ENCODE data around the gene APBB2.
"Not testable (repeated sequence)": the region's sequence is repeated elsewhere in the genome, so short reads cannot be mapped to it uniquely, and the experiment has no call there.

Gene APBB2

GRCh38 chr4:41156574-41156973 is 57.8 kb downstream of the APBB2 start:
- DNase-seq (ENCODE audit: low read depth) = no peak

GRCh38 chr4:41155194-41155830 is 59.0 kb downstream of the APBB2 start:
- DNase-seq (ENCODE audit: low read depth) = no peak

GRCh38 chr4:41154814-41155177 is 59.5 kb downstream of the APBB2 start:
- DNase-seq (ENCODE audit: low read depth) = no peak

GRCh38 chr4:41154010-41154813 is 60.1 kb downstream of the APBB2 start:
- DNase-seq (ENCODE audit: low read depth) = no peak

GRCh38 chr4:41150401-41150800 is 63.9 kb downstream of the APBB2 start:
- no peak for DNase-seq (ENCODE audit: low read depth)

- not testable (repeated sequence) for DNase-seq (ENCODE audit: low read depth)
These were observed 64.8 kb downstream of the APBB2 start for GRCh38 chr4:41149568-41149967.

- DNase-seq (ENCODE audit: low read depth) = no peak
These were observed 65.4 kb downstream of the APBB2 start for GRCh38 chr4:41148931-41149330.

- no peak for DNase-seq (ENCODE audit: low read depth)
These were observed 66.0 kb downstream of the APBB2 start for GRCh38 chr4:41148292-41148691.

GRCh38 chr4:41147570-41147969 is 66.8 kb downstream of the APBB2 start:
- DNase-seq (ENCODE audit: low read depth) = not testable (repeated sequence)

GRCh38 chr4:41146716-41147506 is 67.4 kb downstream of the APBB2 start:
- DNase-seq (ENCODE audit: low read depth) = no peak

- DNase-seq (ENCODE audit: low read depth) = no peak
These were observed 68.1 kb downstream of the APBB2 start for GRCh38 chr4:41146196-41146595.

- DNase-seq (ENCODE audit: low read depth) = no peak
These were observed 68.7 kb downstream of the APBB2 start for GRCh38 chr4:41145571-41146078.

- no peak for DNase-seq (ENCODE audit: low read depth)
These were observed 69.5 kb downstream of the APBB2 start for GRCh38 chr4:41144812-41145211.

GRCh38 chr4:41144040-41144379 is 70.3 kb downstream of the APBB2 start:
- no peak for DNase-seq (ENCODE audit: low read depth)

GRCh38 chr4:41143311-41144039 is 70.9 kb downstream of the APBB2 start:
- no peak for DNase-seq (ENCODE audit: low read depth)

- no peak for DNase-seq (ENCODE audit: low read depth)
These were observed 71.7 kb downstream of the APBB2 start for GRCh38 chr4:41142376-41143310.

- DNase-seq (ENCODE audit: low read depth) = no peak
These were observed 72.4 kb downstream of the APBB2 start for GRCh38 chr4:41141900-41142299.

GRCh38 chr4:41140410-41140809 is 73.9 kb downstream of the APBB2 start:
- DNase-seq (ENCODE audit: low read depth) = no peak

- DNase-seq (ENCODE audit: low read depth) = no peak
These were observed 76.5 kb downstream of the APBB2 start for GRCh38 chr4:41137879-41138278.

- no peak for DNase-seq (ENCODE audit: low read depth)
These were observed 77.9 kb downstream of the APBB2 start for GRCh38 chr4:41136456-41136855.

- no peak for DNase-seq (ENCODE audit: low read depth)
These were observed 78.5 kb downstream of the APBB2 start for GRCh38 chr4:41135801-41136200.
